T-helper 2 cell treated with Interferon-gamma antibody and Interleukin-4, amounts not matched to agents 100 ng/mL and 5 ng/mL, for 36 hours (primary cell): ENCODE results near the gene PPP4R1. TPM values are rescaled to one million over a fixed set of nuclear protein-coding genes. Genes with fewer than 3 reads are reported as not detected.

ENCODE experiments used
- intact Hi-C: fragments of 100-400 bp; cut with micrococcal nuclease; formaldehyde crosslinking; loops from one replicate; pipeline ENCODE4 v1.15.1; 2023
- total RNA-seq: library from RNA; stranded (reverse); gene quantifications from 2 replicates; pipeline ENCODE4 v1.2.3, GENCODE V29; 2022

Gene PPP4R1
- total RNA-seq, 1 donor from 2014 or later: 43.3 TPM

DNA sequence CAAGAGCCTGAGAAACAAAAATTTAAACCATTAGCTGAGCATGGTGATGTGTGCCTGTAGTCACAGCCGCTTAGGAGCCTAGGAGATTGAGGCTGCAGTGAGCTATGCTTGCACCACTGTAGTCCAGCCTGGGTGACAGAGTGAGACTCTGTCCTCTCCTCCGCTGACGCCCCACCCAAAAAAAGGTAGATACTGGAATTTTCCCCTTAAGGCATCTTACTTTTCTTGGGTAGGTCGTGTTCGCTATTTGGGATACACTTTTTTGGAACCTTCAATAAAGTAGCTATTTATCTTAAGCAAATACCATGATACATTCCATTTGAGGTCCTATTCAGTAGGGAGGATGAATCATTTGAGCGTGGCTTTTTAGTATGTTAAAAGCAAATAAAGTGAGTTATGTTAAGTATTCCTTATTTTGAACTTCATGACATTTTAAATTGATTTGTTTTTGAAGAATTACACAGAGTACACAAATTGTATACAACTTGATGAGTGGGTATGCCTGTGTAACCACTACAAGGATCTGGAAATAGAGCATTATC, 100.3 kb downstream of the PPP4R1 start:
- intact Hi-C loops: no loop called here

DNA sequence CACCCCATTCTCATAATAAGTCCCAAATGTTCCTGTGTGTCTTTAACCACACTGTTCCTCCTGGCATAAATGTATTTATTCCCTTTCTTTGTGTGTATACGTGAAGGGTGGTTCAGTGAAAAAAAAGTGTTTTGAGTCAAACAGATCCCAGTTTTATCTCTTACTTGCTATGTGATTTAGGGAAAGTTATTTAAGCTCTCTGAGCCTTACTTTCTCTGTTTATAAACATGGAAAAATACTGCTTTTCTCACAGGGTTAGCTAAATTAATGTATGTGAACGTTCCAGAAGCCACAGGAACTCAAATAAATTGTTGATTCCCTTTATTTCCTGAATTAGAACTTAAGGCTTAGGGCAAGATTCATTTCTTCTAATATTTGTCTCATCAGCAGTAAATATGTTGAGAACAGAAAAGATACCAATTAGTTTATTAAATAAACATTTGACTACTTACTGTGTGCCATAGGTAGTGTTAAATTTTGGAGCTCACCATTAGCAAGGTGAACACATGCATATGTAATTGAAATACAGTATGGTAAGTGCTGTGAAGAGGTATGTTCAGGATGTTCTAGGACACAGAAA, 105.8 kb downstream of the PPP4R1 start:
- intact Hi-C loops: no loop called here

DNA sequence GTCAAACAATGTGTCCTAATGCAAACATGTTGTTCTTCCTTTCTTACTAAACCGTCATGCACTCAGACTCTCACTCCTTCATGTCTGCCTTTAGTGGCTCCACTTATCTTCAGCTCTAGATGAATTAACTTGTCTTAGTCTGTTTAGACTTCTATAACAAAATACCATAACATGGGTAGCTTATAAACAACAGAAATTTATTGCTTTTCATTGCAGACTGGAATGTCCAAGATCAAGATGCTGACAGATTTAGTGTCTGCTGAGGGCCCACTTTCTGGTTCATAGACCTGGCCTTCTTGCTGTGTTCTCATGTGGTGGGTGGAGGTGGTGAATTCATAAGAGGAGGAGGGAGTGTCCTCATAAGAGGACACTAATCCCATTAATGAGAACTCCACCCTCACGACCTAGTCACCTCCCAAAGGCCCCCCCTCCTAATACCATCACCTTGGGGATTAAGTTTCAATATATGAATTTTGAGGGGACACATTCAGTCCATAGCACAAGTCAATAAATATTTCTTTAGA, 106.7 kb downstream of the PPP4R1 start:
- intact Hi-C loops: no loop called here

DNA sequence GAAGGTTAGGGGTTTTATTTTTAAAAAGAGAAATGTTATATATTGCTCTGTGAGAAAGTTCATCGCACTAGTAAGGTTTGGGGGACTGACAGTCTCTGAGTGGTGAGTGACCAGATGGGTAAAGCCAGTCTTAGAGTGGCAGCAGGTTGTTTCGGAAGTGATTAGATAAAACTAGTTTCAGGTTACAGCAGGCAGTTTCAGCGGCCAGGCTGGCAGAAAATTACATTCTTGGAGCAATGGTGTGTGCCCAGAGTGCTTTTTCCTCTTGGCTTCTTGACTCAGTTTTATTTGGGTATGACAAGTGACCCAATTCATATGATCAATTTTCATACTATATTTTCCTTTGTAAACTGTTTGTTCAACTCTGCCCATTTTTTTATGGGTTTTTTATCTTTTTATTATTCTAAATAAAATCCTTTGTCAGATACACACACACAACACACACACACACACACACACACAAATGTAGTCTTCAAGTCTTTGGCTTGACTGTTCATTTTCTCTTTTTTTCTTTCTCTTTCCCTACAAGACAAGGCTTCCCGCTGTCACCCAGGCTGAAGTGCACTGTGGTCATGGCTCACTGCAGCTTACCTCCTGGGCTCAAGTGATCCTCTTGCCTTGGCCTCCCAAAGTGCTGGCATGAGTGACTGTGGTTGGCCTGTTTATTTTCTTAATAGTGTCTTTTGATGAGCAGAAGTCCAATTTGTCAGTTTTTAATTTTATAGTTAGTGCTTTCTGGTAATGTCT, 108.1 kb downstream of the PPP4R1 start:
- intact Hi-C loops: no loop called here

Other genes with a start within 250 kb of the PPP4R1 start
- gene RALBP1, start 139.0 kb downstream of the PPP4R1 start, total RNA-seq: 44.5 and 45.0 TPM in 2 replicates
- gene RAB31, start 93.7 kb upstream of the PPP4R1 start, total RNA-seq: 0.57 and 1.1 TPM in 2 replicates